AG04450 (cell line): ENCODE results near the gene MRGPRF. TPM values are rescaled to one million over a fixed set of nuclear protein-coding genes. Genes with fewer than 3 reads are reported as not detected.

ENCODE experiments used
- CTCF ChIA-PET: fragments of 300-600, 350-600 bp; formaldehyde crosslinking; extraction: SDS; loops from one replicate; lab custom pipeline; 2022; ENCODE audit warnings: antibody characterized with exemption, inconsistent platforms; lab: Charles Lee
- POLR2A ChIA-PET: fragments of 350-600 bp; formaldehyde crosslinking; extraction: SDS; loops from one replicate; lab custom pipeline; 2021; ENCODE audit warnings: antibody characterized with exemption, inconsistent platforms; lab: Yijun Ruan, JAX
- DNase-seq: peaks from one replicate; pipeline ENCODE4 v3.0.0-alpha.2; 2011; ENCODE audit warnings: low read depth, low spot score
- H3K27ac ChIP-seq: one replicate; pipeline ENCODE4 v1.5.1; 2012; ENCODE audit warnings: low read depth, low read length, control low read depth
- H3K27me3 ChIP-seq: one replicate; pipeline ENCODE4 v1.6.0; 2012; ENCODE audit warnings: low read length; ENCODE audit not compliant: control insufficient read depth, insufficient read depth
- H3K4me3 ChIP-seq: 2 replicates; pipeline ENCODE4 v1.5.1; 2011; ENCODE audit warnings: mild to moderate bottlenecking, low read depth, low read length, control low read depth
- H3K9me3 ChIP-seq: 2 replicates; pipeline ENCODE4 v1.5.1; 2012; ENCODE audit warnings: low read length; ENCODE audit not compliant: control insufficient read depth, insufficient read depth
- CTCF ChIP-seq: IDR thresholded peaks from 2 replicates; pipeline ENCODE4 v1.5.1; 2011; ENCODE audit warnings: low read depth, low read length, control low read depth, inconsistent platforms
- polyA plus RNA-seq: library from polyadenylated mRNA; depleted of rRNA; stranded (reverse); fragments of >200 nt; gene quantifications from 2 replicates; pipeline ENCODE4 v1.2.3, GENCODE V29; 2011

The MRGPRF gene
- polyA plus RNA-seq, 1 experiment = 28.6 TPM

GRCh38 chr11:69037074-69037473, 24.0 kb upstream of the MRGPRF start:
- POLR2A ChIA-PET = interaction anchor here (0.8 kb wide), 1 partner anchor 23 kb away, joined by 4 read pairs; no protein-coding TSS in a partner anchor

GRCh38 chr11:69035946-69036340, 22.9 kb upstream of the MRGPRF start:
- DNase-seq = no peak
- Histone ChIP-seq H3K27me3 (peaks cover 4% of the 10 kb centered on the region), H3K4me3 (no peak overlapping the region), H3K9me3 (no peaks in the 10 kb centered on the region), H3K27ac (no peak overlapping the region)
- CTCF ChIA-PET = interaction anchor here (2.6 kb wide), 1 partner anchor 8 kb away, joined by 12 read pairs; no protein-coding TSS in a partner anchor
- no peak for TF ChIP-seq CTCF
- POLR2A ChIA-PET = interaction anchor here (1.0 kb wide), 1 partner anchor 27 kb away, joined by 4 read pairs; no protein-coding TSS in a partner anchor

More at GRCh38 chr11:69037074-69037473, 24.0 kb upstream of the MRGPRF start:
- no peak overlapping the region for H3K27ac ChIP-seq
- no peak for DNase-seq
- H3K4me3 ChIP-seq = no peak overlapping the region
- no peaks in the 10 kb centered on the region for H3K9me3 ChIP-seq
- CTCF ChIA-PET = no interaction called here
- H3K27me3 ChIP-seq = no peaks in the 10 kb centered on the region
- no peak for TF ChIP-seq CTCF

GRCh38 chr11:69035150-69035945, 22.3 kb upstream of the MRGPRF start:
- ChIA-PET POLR2A (interaction anchor here (0.6 to 1.0 kb wide), 2 partner anchors 27 to 233 kb away, joined by 3 to 4 read pairs; no protein-coding TSS in a partner anchor), CTCF (interaction anchor here (2.6 kb wide), 1 partner anchor 9 kb away, joined by 12 read pairs; no protein-coding TSS in a partner anchor)
- Histone ChIP-seq H3K27me3 (peaks cover 4% of the 10 kb centered on the region), H3K9me3 (no peaks in the 10 kb centered on the region), H3K27ac (no peak overlapping the region), H3K4me3 (no peak overlapping the region)
- no peak for DNase-seq
- TF ChIP-seq CTCF = no peak

GRCh38 chr11:69034123-69034867, 21.2 kb upstream of the MRGPRF start:
- no peak for TF ChIP-seq CTCF

More at GRCh38 chr11:69034123-69034867, 21.2 kb upstream of the MRGPRF start:
- POLR2A ChIA-PET = interaction anchor here (0.6 kb wide), 1 partner anchor 232 kb away, joined by 3 read pairs; no protein-coding TSS in a partner anchor
- Histone ChIP-seq H3K4me3 (no peak overlapping the region), H3K27ac (no peak overlapping the region), H3K9me3 (no peaks in the 10 kb centered on the region), H3K27me3 (peaks cover 4% of the 10 kb centered on the region)
- no peak for DNase-seq
- CTCF ChIA-PET = interaction anchor here (1.0 to 2.6 kb wide), 2 partner anchors 10 to 23 kb away, joined by 3 to 12 read pairs; no protein-coding TSS in a partner anchor
